ENCODE data around the gene ANKLE1. TPM values are rescaled to one million over a fixed set of nuclear protein-coding genes. Genes with fewer than 3 reads are reported as not detected.

The ANKLE1 gene
- total RNA-seq, 1 donor from 2014 or later: 0.99 TPM

DNA sequence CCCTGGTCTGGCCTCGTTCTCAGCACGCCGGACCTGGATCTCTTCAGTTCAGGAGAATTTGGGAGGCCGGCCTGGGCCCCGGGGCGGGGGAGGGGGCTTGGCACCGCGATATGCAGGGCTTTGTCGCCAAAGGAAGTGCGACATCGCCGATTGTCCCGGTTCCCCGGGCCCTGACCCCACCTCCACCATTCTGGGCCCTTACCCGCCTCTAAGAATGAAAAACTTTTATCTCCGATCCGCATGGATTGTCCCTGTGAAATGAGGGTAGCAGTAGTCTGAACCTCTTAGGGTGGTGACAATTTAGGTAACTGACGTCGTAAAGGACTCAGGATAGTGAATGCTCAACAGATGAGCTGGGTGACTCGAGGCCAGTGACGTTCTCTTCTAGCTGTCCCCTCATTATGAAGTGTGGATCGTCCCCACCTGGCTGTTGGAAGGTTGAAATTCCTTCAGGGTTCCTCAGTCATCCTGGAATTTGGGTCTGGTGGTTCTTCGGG, 28.3 kb downstream of the ANKLE1 start:
- Mint-ChIP-seq H3K4me3 (ENCODE audit: unreplicated experiment) (peak overlapping the region; percentile 94), H3K9me3 (ENCODE audit: unreplicated experiment) (no peaks in the 10 kb centered on the region), H3K4me1 (ENCODE audit: unreplicated experiment) (peaks cover 46% of the 10 kb centered on the region), H3K27ac (ENCODE audit: unreplicated experiment) (peak overlapping the region; percentile 78), H3K36me3 (ENCODE audit: unreplicated experiment) (peaks cover 2% of the 10 kb centered on the region), H3K27me3 (ENCODE audit: unreplicated experiment) (no peaks in the 10 kb centered on the region)
- TF ChIP-seq, protein P1, sequence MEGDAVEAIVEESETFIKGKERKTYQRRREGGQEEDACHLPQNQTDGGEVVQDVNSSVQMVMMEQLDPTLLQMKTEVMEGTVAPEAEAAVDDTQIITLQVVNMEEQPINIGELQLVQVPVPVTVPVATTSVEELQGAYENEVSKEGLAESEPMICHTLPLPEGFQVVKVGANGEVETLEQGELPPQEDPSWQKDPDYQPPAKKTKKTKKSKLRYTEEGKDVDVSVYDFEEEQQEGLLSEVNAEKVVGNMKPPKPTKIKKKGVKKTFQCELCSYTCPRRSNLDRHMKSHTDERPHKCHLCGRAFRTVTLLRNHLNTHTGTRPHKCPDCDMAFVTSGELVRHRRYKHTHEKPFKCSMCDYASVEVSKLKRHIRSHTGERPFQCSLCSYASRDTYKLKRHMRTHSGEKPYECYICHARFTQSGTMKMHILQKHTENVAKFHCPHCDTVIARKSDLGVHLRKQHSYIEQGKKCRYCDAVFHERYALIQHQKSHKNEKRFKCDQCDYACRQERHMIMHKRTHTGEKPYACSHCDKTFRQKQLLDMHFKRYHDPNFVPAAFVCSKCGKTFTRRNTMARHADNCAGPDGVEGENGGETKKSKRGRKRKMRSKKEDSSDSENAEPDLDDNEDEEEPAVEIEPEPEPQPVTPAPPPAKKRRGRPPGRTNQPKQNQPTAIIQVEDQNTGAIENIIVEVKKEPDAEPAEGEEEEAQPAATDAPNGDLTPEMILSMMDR (IDR thresholded peaks at IDR 0.05): no peak
- no peak for DNase-seq (ENCODE audit: extremely low spot score, unreplicated experiment)

DNA sequence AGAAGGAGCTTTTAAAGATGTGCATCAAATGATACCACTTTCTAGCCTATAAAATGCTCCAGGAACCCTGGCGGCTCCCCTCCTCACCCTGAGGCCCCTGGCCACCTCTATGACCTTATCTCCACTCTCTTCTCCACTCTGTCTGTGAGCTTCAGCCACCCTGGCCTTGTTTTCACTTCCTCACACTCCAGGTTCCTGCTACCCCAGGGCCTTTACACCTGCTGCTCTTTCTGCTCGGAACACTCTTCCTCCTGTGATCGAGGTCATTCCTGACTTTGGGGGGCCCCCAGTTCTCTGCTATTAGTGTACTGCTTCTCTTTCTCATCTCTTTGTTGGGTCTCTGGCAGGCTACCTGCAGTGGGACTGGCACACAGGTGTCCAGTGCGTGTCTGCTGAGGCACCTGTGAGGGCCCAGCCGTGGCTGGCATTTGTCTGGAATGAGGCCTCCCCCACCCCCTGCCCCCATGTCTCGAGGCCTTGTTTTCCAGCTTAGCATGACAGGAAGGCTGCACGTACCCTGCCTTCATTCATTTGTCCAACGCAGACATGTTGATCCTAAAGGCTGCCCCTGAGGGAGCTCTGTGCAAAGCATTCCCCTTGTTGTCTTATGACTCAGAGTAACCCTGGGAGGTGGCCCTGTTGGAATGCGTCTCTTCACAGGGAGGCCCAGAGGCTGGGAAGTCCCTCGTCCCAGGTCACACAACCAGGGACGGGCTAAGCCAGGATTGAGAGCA, 29.9 kb downstream of the ANKLE1 start:
- H3K9me3 Mint-ChIP-seq (ENCODE audit: unreplicated experiment): no peaks in the 10 kb centered on the region

DNA sequence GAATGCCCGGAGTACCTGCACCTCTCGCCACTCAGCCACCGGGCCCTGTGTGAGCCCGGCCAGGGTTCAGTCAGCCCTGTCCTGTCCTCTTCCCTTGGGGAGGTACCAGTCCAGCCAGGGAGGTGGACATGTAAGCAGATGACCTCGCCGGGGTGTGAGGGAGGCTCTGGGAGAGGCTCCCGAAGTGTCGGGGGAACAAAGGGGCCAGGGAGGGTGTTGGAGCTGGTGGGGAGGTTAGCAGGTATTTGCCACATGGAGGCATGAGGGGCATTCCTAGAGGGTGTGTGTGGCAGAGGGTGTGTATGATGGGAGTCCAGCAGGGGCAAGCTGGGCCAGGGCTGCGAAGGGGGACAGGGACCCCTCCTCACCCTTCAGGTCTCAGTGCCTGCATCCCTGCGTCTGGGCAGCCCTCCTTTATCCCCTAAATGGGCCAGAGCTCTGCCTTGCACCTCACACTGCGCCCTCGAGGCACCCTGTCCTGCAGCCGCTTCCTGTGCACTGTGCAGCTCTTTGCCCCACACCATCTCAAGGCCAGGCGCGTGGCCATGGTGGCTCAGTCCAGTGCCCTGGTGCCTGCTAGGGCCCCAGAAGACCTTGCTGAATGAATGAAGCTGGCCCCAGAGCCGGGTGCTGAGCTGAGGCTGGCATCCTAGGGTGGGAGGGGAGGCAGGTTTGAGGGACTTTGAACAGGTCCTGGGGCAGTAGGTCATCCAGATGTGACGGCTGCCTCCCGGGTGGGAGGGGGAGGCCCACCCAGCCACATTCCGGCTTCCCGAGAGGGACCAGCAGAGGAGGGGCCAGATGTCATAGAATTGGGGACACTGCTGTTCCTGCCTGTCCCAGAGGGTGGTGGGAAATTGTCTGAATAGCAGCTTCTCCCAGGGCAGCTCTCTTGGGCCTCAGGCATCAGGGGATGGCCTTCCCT, 30.8 kb downstream of the ANKLE1 start:
- H3K36me3 Mint-ChIP-seq (ENCODE audit: unreplicated experiment): peaks cover 10% of the 10 kb centered on the region
- DNase-seq (ENCODE audit: extremely low spot score, unreplicated experiment): no peak
- H3K4me3 Mint-ChIP-seq (ENCODE audit: unreplicated experiment): peak overlapping the region; percentile 65
- H3K9me3 Mint-ChIP-seq (ENCODE audit: unreplicated experiment): no peaks in the 10 kb centered on the region
- H3K4me1 Mint-ChIP-seq (ENCODE audit: unreplicated experiment): peaks cover 35% of the 10 kb centered on the region
- H3K27ac Mint-ChIP-seq (ENCODE audit: unreplicated experiment): peak overlapping the region; percentile 93
- no peaks in the 10 kb centered on the region for H3K27me3 Mint-ChIP-seq (ENCODE audit: unreplicated experiment)
- TF ChIP-seq, protein P1 (IDR thresholded peaks at IDR 0.05): no peak

More for the DNA sequence above, 29.9 kb downstream of the ANKLE1 start:
- peaks cover 37% of the 10 kb centered on the region for H3K4me1 Mint-ChIP-seq (ENCODE audit: unreplicated experiment)
- no peak for DNase-seq (ENCODE audit: extremely low spot score, unreplicated experiment)
- no peaks in the 10 kb centered on the region for H3K27me3 Mint-ChIP-seq (ENCODE audit: unreplicated experiment)
- peak overlapping the region; percentile 93 for H3K27ac Mint-ChIP-seq (ENCODE audit: unreplicated experiment)
- TF ChIP-seq, protein P1 (IDR thresholded peaks at IDR 0.05): no peak
- peaks cover 10% of the 10 kb centered on the region for H3K36me3 Mint-ChIP-seq (ENCODE audit: unreplicated experiment)
- H3K4me3 Mint-ChIP-seq (ENCODE audit: unreplicated experiment): peak overlapping the region; percentile 65

DNA sequence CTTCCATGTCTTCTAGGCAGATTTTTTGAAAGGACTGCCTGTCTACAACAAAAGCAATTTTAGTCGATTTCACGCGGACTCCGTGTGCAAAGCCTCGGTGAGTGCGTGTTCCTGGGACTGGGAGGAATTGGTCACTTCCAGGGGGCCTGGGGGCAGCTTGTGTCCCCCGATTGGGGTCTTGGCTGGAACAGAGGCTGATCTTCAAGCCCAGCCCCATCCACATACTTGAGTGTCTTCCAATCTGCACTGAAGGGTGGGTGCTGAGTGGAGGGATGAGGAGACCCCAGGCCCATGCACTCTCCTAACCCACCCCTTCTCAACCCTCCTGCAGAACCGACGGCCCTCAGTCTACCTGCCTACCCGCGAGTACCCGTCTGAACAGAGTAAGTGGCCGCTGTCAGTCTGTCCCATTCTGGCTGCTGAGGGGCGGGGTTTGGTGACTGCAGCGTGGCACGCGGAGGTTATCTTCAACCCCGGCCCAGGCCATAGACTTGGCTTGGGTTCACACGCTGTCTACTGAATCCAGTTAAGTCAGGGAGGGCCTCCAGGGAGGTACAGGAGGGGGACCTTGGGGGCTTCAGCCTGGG, 32.4 kb downstream of the ANKLE1 start:
- TF ChIP-seq, protein P1 (IDR thresholded peaks at IDR 0.05): no peak
- no peaks in the 10 kb centered on the region for H3K9me3 Mint-ChIP-seq (ENCODE audit: unreplicated experiment)
- no peak for DNase-seq (ENCODE audit: extremely low spot score, unreplicated experiment)
- H3K4me1 Mint-ChIP-seq (ENCODE audit: unreplicated experiment): peaks cover 26% of the 10 kb centered on the region
- H3K27me3 Mint-ChIP-seq (ENCODE audit: unreplicated experiment): no peaks in the 10 kb centered on the region
- H3K36me3 Mint-ChIP-seq (ENCODE audit: unreplicated experiment): peaks cover 10% of the 10 kb centered on the region
- H3K4me3 Mint-ChIP-seq (ENCODE audit: unreplicated experiment): no peak overlapping the region
- no peak overlapping the region for H3K27ac Mint-ChIP-seq (ENCODE audit: unreplicated experiment)

All from osteocyte (in vitro differentiated cells).